H9 (cell line): ENCODE data around the gene ZNF385B. TPM values are rescaled to one million over a fixed set of nuclear protein-coding genes. Genes with fewer than 3 reads are reported as not detected.

Experiments used
- DNase-seq: peaks from one replicate; pipeline ENCODE4 v3.0.0-alpha.2; 2017
- H2AFZ ChIP-seq: one replicate; pipeline ENCODE4 v1.6.1; 2013; ENCODE audit warnings: mild to moderate bottlenecking, low read length, control low read depth, moderate library complexity
- H2AK5ac ChIP-seq: 2 replicates; pipeline ENCODE4 v1.6.1; 2013; ENCODE audit warnings: low read length, control low read depth, mixed read lengths; ENCODE audit not compliant: insufficient read length
- H2BK120ac ChIP-seq: one replicate; pipeline ENCODE4 v1.6.1; 2013; ENCODE audit warnings: low read depth, mild to moderate bottlenecking, low read length, control low read depth, inconsistent platforms; ENCODE audit not compliant: poor library complexity, severe bottlenecking
- H2BK12ac ChIP-seq: 2 replicates; pipeline ENCODE4 v1.6.1; 2013; ENCODE audit warnings: low read length, control low read depth, mixed read lengths, low read depth; ENCODE audit not compliant: insufficient read length
- H2BK15ac ChIP-seq: 2 replicates; pipeline ENCODE4 v1.6.1; 2013; ENCODE audit warnings: low read depth, low read length, control low read depth
- H2BK20ac ChIP-seq: one replicate; pipeline ENCODE4 v1.6.1; 2013; ENCODE audit warnings: low read depth, mild to moderate bottlenecking, low read length, control low read depth, inconsistent platforms; ENCODE audit not compliant: poor library complexity, severe bottlenecking
- H2BK5ac ChIP-seq: 2 replicates; pipeline ENCODE4 v1.6.1; 2013; ENCODE audit warnings: low read length, control low read depth, mixed read lengths; ENCODE audit not compliant: insufficient read length
- H3K14ac ChIP-seq: 2 replicates; pipeline ENCODE4 v1.6.1; 2013; ENCODE audit warnings: low read length, control low read depth; ENCODE audit not compliant: insufficient read depth
- H3K18ac ChIP-seq: 2 replicates; pipeline ENCODE4 v1.6.1; 2013; ENCODE audit warnings: low read depth, mild to moderate bottlenecking, mixed read lengths, low read length, control low read depth; ENCODE audit not compliant: insufficient read length
- H3K23ac ChIP-seq: 2 replicates; pipeline ENCODE4 v1.6.1; 2013; ENCODE audit warnings: low read length, control low read depth, mixed read lengths, low read depth; ENCODE audit not compliant: insufficient read length
- H3K23me2 ChIP-seq: 2 replicates; pipeline ENCODE4 v1.6.1; 2013; ENCODE audit warnings: low read depth, mild to moderate bottlenecking, mixed read lengths, low read length, control low read depth; ENCODE audit not compliant: insufficient read length, poor library complexity, severe bottlenecking
- H3K27ac ChIP-seq: 2 replicates; pipeline ENCODE4 v1.5.1; 2013; ENCODE audit warnings: low read length, control low read depth, mixed read lengths, low read depth; ENCODE audit not compliant: insufficient read length
- H3K27me3 ChIP-seq: 2 replicates; pipeline ENCODE4 v1.6.1; 2013; ENCODE audit warnings: low read length, control low read depth, inconsistent platforms; ENCODE audit not compliant: insufficient read depth
- H3K4ac ChIP-seq: 2 replicates; pipeline ENCODE4 v1.6.1; 2013; ENCODE audit warnings: low read depth, mild to moderate bottlenecking, control low read depth, inconsistent platforms, low read length, moderate library complexity
- H3K4me1 ChIP-seq: 2 replicates; pipeline ENCODE4 v1.6.1; 2013; ENCODE audit warnings: low read length, control low read depth, inconsistent platforms; ENCODE audit not compliant: insufficient read depth
- H3K4me2 ChIP-seq: 2 replicates; pipeline ENCODE4 v1.6.1; 2013; ENCODE audit warnings: low read length, control low read depth, mixed read lengths; ENCODE audit not compliant: insufficient read length, insufficient read depth
- H3K56ac ChIP-seq: 2 replicates; pipeline ENCODE4 v1.6.1; 2013; ENCODE audit warnings: low read depth, mild to moderate bottlenecking, mixed read lengths, low read length, control low read depth; ENCODE audit not compliant: insufficient read length
- H3K79me1 ChIP-seq: 2 replicates; pipeline ENCODE4 v1.6.1; 2013; ENCODE audit warnings: low read depth, mild to moderate bottlenecking, moderate library complexity, low read length, control low read depth, inconsistent platforms; ENCODE audit not compliant: insufficient read depth, poor library complexity, severe bottlenecking
- H3K79me2 ChIP-seq: 2 replicates; pipeline ENCODE4 v1.6.1; 2013; ENCODE audit warnings: low read length, control low read depth, inconsistent platforms; ENCODE audit not compliant: insufficient read depth
- H3K9ac ChIP-seq: 2 replicates; pipeline ENCODE4 v1.6.1; 2013; ENCODE audit warnings: low read length, control low read depth, mixed read lengths; ENCODE audit not compliant: insufficient read length; ENCODE audit errors: extremely low read depth
- H3K9me3 ChIP-seq: one replicate; pipeline ENCODE4 v1.6.1; 2013; ENCODE audit warnings: low read depth, low read length, inconsistent platforms; ENCODE audit not compliant: control insufficient read depth
- H3T11ph ChIP-seq: one replicate; pipeline ENCODE4 v1.6.1; 2013; ENCODE audit warnings: mild to moderate bottlenecking, low read length, control low read depth, inconsistent platforms
- H4K20me1 ChIP-seq: one replicate; pipeline ENCODE4 v1.6.1; 2013; ENCODE audit not compliant: control insufficient read depth, insufficient read length, insufficient read depth
- H4K5ac ChIP-seq: 2 replicates; pipeline ENCODE4 v1.6.1; 2013; ENCODE audit warnings: low read depth, mild to moderate bottlenecking, mixed read lengths, low read length, control low read depth; ENCODE audit not compliant: insufficient read length
- H4K8ac ChIP-seq: replicated peaks from 2 replicates; pipeline ENCODE4 v1.6.1; 2013; ENCODE audit warnings: low read length, control low read depth, mixed read lengths, low read depth; ENCODE audit not compliant: insufficient read length
- H4K91ac ChIP-seq: 2 replicates; pipeline ENCODE4 v1.6.1; 2013; ENCODE audit warnings: low read depth, mild to moderate bottlenecking, moderate library complexity, mixed read lengths, low read length, control low read depth; ENCODE audit not compliant: insufficient read length
- H3K27ac Mint-ChIP-seq, 3 experiments: 2 replicates in 2 of 3; 3 replicates in 1 of 3; pipeline ENCODE4 v1.8.0; 2020 to 2021; ENCODE audit warnings: mixed read lengths in 3 of 3, mild to moderate bottlenecking in 1 of 3, moderate library complexity in 1 of 3
- H3K27me3 Mint-ChIP-seq: 2 replicates; pipeline ENCODE4 v1.8.0; 2021; ENCODE audit warnings: low read depth, mild to moderate bottlenecking, moderate library complexity, mixed read lengths
- H3K36me3 Mint-ChIP-seq, 3 experiments: 2 replicates in 2 of 3; 3 replicates in 1 of 3; pipeline ENCODE4 v1.8.0; 2020 to 2021; ENCODE audit warnings: low read depth in 3 of 3, mixed read lengths in 3 of 3; ENCODE audit not compliant: insufficient read depth in 1 of 3
- H3K4me1 Mint-ChIP-seq, 2 experiments: 2 replicates each; pipeline ENCODE4 v1.8.0; 2020; ENCODE audit warnings: mixed read lengths in 2 of 2
- H3K4me3 Mint-ChIP-seq, 2 experiments: 2 replicates in 1 of 2; 3 replicates in 1 of 2; pipeline ENCODE4 v1.8.0; 2020 to 2021; ENCODE audit warnings: mild to moderate bottlenecking in 2 of 2, mixed read lengths in 2 of 2, moderate library complexity in 1 of 2
- H3K9me3 Mint-ChIP-seq, 2 experiments: 2 replicates in 1 of 2; 3 replicates in 1 of 2; pipeline ENCODE4 v1.8.0; 2020; ENCODE audit warnings: mild to moderate bottlenecking in 2 of 2, mixed read lengths in 2 of 2, moderate library complexity in 1 of 2
- total RNA-seq: library from RNA; stranded (reverse); gene quantifications from 2 replicates; pipeline ENCODE4 v1.2.1, GENCODE V29; 2021
- TF ChIP-seq, protein P1 (sequence below): fragments of 200-600 bp; sonication (generic); conservative IDR thresholded peaks from 3 replicates; pipeline ENCODE4 v1.8.0; 2021; ENCODE audit warnings: antibody characterized with exemption, mild to moderate bottlenecking

The ZNF385B gene
- total RNA-seq, 1 experiment from 2014 or later: 2.1 TPM

GRCh38 chr2:179741317-179741716, 120.1 kb downstream of the ZNF385B start:
- no peak overlapping the region for H4K5ac ChIP-seq
- no peaks in the 10 kb centered on the region for H3K4me1 ChIP-seq
- H2BK15ac ChIP-seq: no peak overlapping the region
- no peak overlapping the region for H3T11ph ChIP-seq
- no peaks in the 10 kb centered on the region for H3K27me3 Mint-ChIP-seq
- DNase-seq: no peak
- H3K4me1 Mint-ChIP-seq: peaks cover 3 to 4% of the 10 kb centered on the region in 2 experiments; a peak in 2 of 4 replicates
- H3K9ac ChIP-seq: no peak overlapping the region
- no peak overlapping the region for H3K56ac ChIP-seq
- H3K27me3 ChIP-seq: no peaks in the 10 kb centered on the region
- no peak overlapping the region for H4K8ac ChIP-seq
- H3K23ac ChIP-seq: no peak overlapping the region
- no peak overlapping the region for H4K91ac ChIP-seq
- H3K23me2 ChIP-seq: no peaks in the 10 kb centered on the region
- H3K79me1 ChIP-seq: no peaks in the 10 kb centered on the region
- no peak overlapping the region for H2BK5ac ChIP-seq
- no peak overlapping the region for H3K4me2 ChIP-seq
- H3K4ac ChIP-seq: no peak overlapping the region
- TF ChIP-seq, protein P1, sequence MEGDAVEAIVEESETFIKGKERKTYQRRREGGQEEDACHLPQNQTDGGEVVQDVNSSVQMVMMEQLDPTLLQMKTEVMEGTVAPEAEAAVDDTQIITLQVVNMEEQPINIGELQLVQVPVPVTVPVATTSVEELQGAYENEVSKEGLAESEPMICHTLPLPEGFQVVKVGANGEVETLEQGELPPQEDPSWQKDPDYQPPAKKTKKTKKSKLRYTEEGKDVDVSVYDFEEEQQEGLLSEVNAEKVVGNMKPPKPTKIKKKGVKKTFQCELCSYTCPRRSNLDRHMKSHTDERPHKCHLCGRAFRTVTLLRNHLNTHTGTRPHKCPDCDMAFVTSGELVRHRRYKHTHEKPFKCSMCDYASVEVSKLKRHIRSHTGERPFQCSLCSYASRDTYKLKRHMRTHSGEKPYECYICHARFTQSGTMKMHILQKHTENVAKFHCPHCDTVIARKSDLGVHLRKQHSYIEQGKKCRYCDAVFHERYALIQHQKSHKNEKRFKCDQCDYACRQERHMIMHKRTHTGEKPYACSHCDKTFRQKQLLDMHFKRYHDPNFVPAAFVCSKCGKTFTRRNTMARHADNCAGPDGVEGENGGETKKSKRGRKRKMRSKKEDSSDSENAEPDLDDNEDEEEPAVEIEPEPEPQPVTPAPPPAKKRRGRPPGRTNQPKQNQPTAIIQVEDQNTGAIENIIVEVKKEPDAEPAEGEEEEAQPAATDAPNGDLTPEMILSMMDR: no peak
- no peaks in the 10 kb centered on the region for H3K79me2 ChIP-seq
- no peaks in the 10 kb centered on the region for H3K36me3 Mint-ChIP-seq
- H3K9me3 ChIP-seq: no peaks in the 10 kb centered on the region
- H4K20me1 ChIP-seq: no peaks in the 10 kb centered on the region
- no peak overlapping the region for H3K27ac Mint-ChIP-seq
- no peak overlapping the region for H3K18ac ChIP-seq
- H2BK20ac ChIP-seq: no peak overlapping the region
- H2AK5ac ChIP-seq: no peak overlapping the region
- no peak overlapping the region for H2AFZ ChIP-seq
- H3K4me3 Mint-ChIP-seq: no peak overlapping the region
- H3K14ac ChIP-seq: no peak overlapping the region
- H2BK120ac ChIP-seq: no peak overlapping the region
- no peak overlapping the region for H2BK12ac ChIP-seq
- no peaks in the 10 kb centered on the region for H3K9me3 Mint-ChIP-seq
- no peak overlapping the region for H3K27ac ChIP-seq
